Thymus (tissue), 14 donors: Measurements from ENCODE around the gene EIF2B5. TPM values are rescaled to one million over a fixed set of nuclear protein-coding genes. Genes with fewer than 3 reads are reported as not detected.

Experiments
- DNase-seq, 9 donors: peaks; one replicate each; pipeline ENCODE4 v3.0.0-alpha.2; 2013; ENCODE audit warnings: low spot score in 9 of 9, low read depth in 6 of 9, missing footprints in 1 of 9
- H3K27ac ChIP-seq, 2 donors: one replicate each; pipeline ENCODE4 v1.5.1; 2013; ENCODE audit warnings: control low read depth in 1 of 2, low read depth in 1 of 2, low read length in 1 of 2, mild to moderate bottlenecking in 1 of 2, moderate library complexity in 1 of 2
- H3K27me3 ChIP-seq, 2 donors: one replicate each; pipeline ENCODE4 v1.5.1; 2013; ENCODE audit warnings: low read length in 1 of 2; ENCODE audit not compliant: control insufficient read depth in 2 of 2, insufficient read depth in 1 of 2
- H3K36me3 ChIP-seq, 2 donors: one replicate each; pipeline ENCODE4 v1.5.1; 2013; ENCODE audit warnings: low read length in 1 of 2, mild to moderate bottlenecking in 1 of 2, moderate library complexity in 1 of 2; ENCODE audit not compliant: control insufficient read depth in 2 of 2, insufficient read depth in 2 of 2
- H3K4me1 ChIP-seq, 2 donors: one replicate each; pipeline ENCODE4 v1.5.1; 2013; ENCODE audit warnings: low read length in 2 of 2; ENCODE audit not compliant: control insufficient read depth in 2 of 2, insufficient read depth in 2 of 2
- H3K4me3 ChIP-seq, 2 donors: one replicate each; pipeline ENCODE4 v1.5.1; 2013; ENCODE audit warnings: low read length in 2 of 2, control low read depth in 1 of 2, mild to moderate bottlenecking in 1 of 2
- H3K9me3 ChIP-seq, 2 donors: one replicate each; pipeline ENCODE4 v1.5.1; 2013; ENCODE audit warnings: low read length in 1 of 2, mild to moderate bottlenecking in 1 of 2; ENCODE audit not compliant: control insufficient read depth in 2 of 2, insufficient read depth in 1 of 2
- WGBS: extraction: QIAGEN DNeasy Blood & Tissue Kit; methylation state at CpG from one replicate; pipeline ENCODE4 v1.1.7; 2013; 5-methylcytosine and 5-hydroxymethylcytosine counted together
- long read RNA-seq, 10 donors: transcript quantifications; one replicate each; lab custom pipeline, GENCODE V29; 2026
- polyA plus RNA-seq: library from polyadenylated mRNA; stranded (reverse); fragments of 200-250 nt; gene quantifications from one replicate; pipeline ENCODE4 v1.2.3, GENCODE V29; 2013
- total RNA-seq: library from RNA; stranded (reverse); fragments of 120-200 nt; gene quantifications from one replicate; pipeline ENCODE4 v1.2.4, GENCODE V29; 2013
- donor health status: healthy.

The EIF2B5 gene
- total RNA-seq = 32.2 TPM
- 47.3 TPM for polyA plus RNA-seq
- long read RNA-seq, donor 1 = 0 reads
- long read RNA-seq, donor 2 = 0 reads
- long read RNA-seq, donor 3, transcript EIF2B5-202 (2 exons, 585 nt) = minor isoform, 5 of 13 reads
- long read RNA-seq, donor 3, transcript EIF2B5-201 (16 exons, 2,656 nt) = major isoform, 7 of 13 reads
- long read RNA-seq, donor 3, partial matches to known transcripts = 0 of 13 reads
- long read RNA-seq, donor 3, other reads (novel, unspliced or antisense) = 0 of 13 reads
- long read RNA-seq, donor 4, partial matches to known transcripts = 0 of 3 reads
- long read RNA-seq, donor 4, other reads (novel, unspliced or antisense) = 0 of 3 reads
- long read RNA-seq, donor 5, transcript EIF2B5-201 (16 exons, 2,656 nt) = major isoform, 6 of 13 reads
- long read RNA-seq, donor 5, partial matches to known transcripts = 0 of 13 reads
- long read RNA-seq, donor 5, other reads (novel, unspliced or antisense) = 0 of 13 reads
- long read RNA-seq, donor 6, transcript EIF2B5-201 (16 exons, 2,656 nt) = major isoform, 5 of 9 reads
- long read RNA-seq, donor 6, partial matches to known transcripts = 0 of 9 reads
- long read RNA-seq, donor 6, other reads (novel, unspliced or antisense) = 0 of 9 reads
- long read RNA-seq, donor 7, transcript EIF2B5-201 (16 exons, 2,656 nt) = major isoform, 10 of 25 reads
- long read RNA-seq, donor 7, partial matches to known transcripts = 11 of 25 reads
- long read RNA-seq, donor 7, other reads (novel, unspliced or antisense) = 0 of 25 reads
- long read RNA-seq, donor 8, partial matches to known transcripts = 0 of 2 reads
- long read RNA-seq, donor 8, other reads (novel, unspliced or antisense) = 0 of 2 reads
- long read RNA-seq, donor 9, transcript EIF2B5-201 (16 exons, 2,656 nt) = major isoform, 8 of 8 reads
- long read RNA-seq, donor 9, partial matches to known transcripts = 0 of 8 reads
- long read RNA-seq, donor 9, other reads (novel, unspliced or antisense) = 0 of 8 reads
- long read RNA-seq, donor 10, transcript EIF2B5-201 (16 exons, 2,656 nt) = major isoform, 7 of 9 reads
- long read RNA-seq, donor 10, partial matches to known transcripts = 0 of 9 reads
- long read RNA-seq, donor 10, other reads (novel, unspliced or antisense) = 0 of 9 reads

- no peaks in the 10 kb centered on the region for H3K9me3 ChIP-seq
- peaks cover 16 to 21% of the 10 kb centered on the region in 2 donors for H3K4me1 ChIP-seq
- under 1% methylated on average over 56 of the region's 56 CpGs for WGBS
- no peaks in the 10 kb centered on the region for H3K27me3 ChIP-seq
- H3K27ac ChIP-seq = peak within 1 kb of the TSS; percentile 88 to 96
- peaks cover 3 to 14% of the 10 kb centered on the region in 2 donors for H3K36me3 ChIP-seq
- DNase-seq = peak; percentile 74 to 95 (median 87)
- H3K4me3 ChIP-seq = peak within 1 kb of the TSS; percentile 89 to 99
These were observed at the start of gene EIF2B5 for GRCh38 chr3:184135149-184135910. Gene EIF2B5 (plus strand): TSS chr3:184135358. CDS start chr3:184135386, 28 bp downstream.

- Histone ChIP-seq H3K27me3 (no peaks in the 10 kb centered on the region), H3K4me3 (no peak overlapping the region), H3K9me3 (no peaks in the 10 kb centered on the region), H3K4me1 (no peaks in the 10 kb centered on the region), H3K36me3 (no peaks in the 10 kb centered on the region), H3K27ac (no peak overlapping the region)
- 52% methylated on average over 3 of the region's 3 CpGs for WGBS
- no peak for DNase-seq
These were observed 49.7 kb upstream of the EIF2B5 start for GRCh38 chr3:184085389-184085852.

GRCh38 chr3:184092199-184092598 lies 43.0 kb upstream of the EIF2B5 start:
- H3K36me3 ChIP-seq = no peaks in the 10 kb centered on the region
- no peak for DNase-seq
- 97% methylated on average over 3 of the region's 3 CpGs for WGBS
- H3K27me3 ChIP-seq = no peaks in the 10 kb centered on the region
- H3K4me3 ChIP-seq = no peak overlapping the region
- peaks cover 2 to 11% of the 10 kb centered on the region in 2 donors for H3K9me3 ChIP-seq
- H3K4me1 ChIP-seq = no peaks in the 10 kb centered on the region
- no peak overlapping the region for H3K27ac ChIP-seq

GRCh38 chr3:184096811-184097383 lies 38.3 kb upstream of the EIF2B5 start, which contains the start of gene HTR3E:
Gene HTR3E (plus strand): TSS chr3:184097064. CDS start chr3:184097530, 466 bp downstream.
- H3K27ac ChIP-seq = no peak within 1 kb of the TSS
- H3K4me1 ChIP-seq = no peaks in the 10 kb centered on the region
- no peak within 1 kb of the TSS for H3K4me3 ChIP-seq
- no peaks in the 10 kb centered on the region for H3K27me3 ChIP-seq
- WGBS = 96% methylated on average over 7 of the region's 7 CpGs
- peaks cover 2 to 8% of the 10 kb centered on the region in 2 donors for H3K9me3 ChIP-seq
- H3K36me3 ChIP-seq = no peaks in the 10 kb centered on the region
- no peak for DNase-seq

- WGBS = 94% methylated on average over 6 of the region's 6 CpGs
- DNase-seq = no peak
- Histone ChIP-seq H3K36me3 (no peaks in the 10 kb centered on the region), H3K27ac (no peak overlapping the region), H3K4me1 (no peaks in the 10 kb centered on the region), H3K4me3 (no peak overlapping the region), H3K9me3 (peaks cover 0 to 4% of the 10 kb centered on the region in 2 donors), H3K27me3 (no peaks in the 10 kb centered on the region)
These were observed 37.6 kb upstream of the EIF2B5 start for GRCh38 chr3:184097556-184097955.

- H3K27me3 ChIP-seq = no peaks in the 10 kb centered on the region
- WGBS = 77% methylated on average over 24 of the region's 24 CpGs
- no peaks in the 10 kb centered on the region for H3K9me3 ChIP-seq
- H3K36me3 ChIP-seq = no peaks in the 10 kb centered on the region
- no peak overlapping the region for H3K4me3 ChIP-seq
- H3K4me1 ChIP-seq = no peaks in the 10 kb centered on the region
- no peak overlapping the region for H3K27ac ChIP-seq
- no peak for DNase-seq
These were observed 35.1 kb upstream of the EIF2B5 start for GRCh38 chr3:184099806-184100686.

GRCh38 chr3:184110316-184110725 lies 24.8 kb upstream of the EIF2B5 start:
- Histone ChIP-seq H3K27me3 (no peaks in the 10 kb centered on the region), H3K4me1 (no peaks in the 10 kb centered on the region), H3K9me3 (no peaks in the 10 kb centered on the region), H3K27ac (no peak overlapping the region), H3K4me3 (no peak overlapping the region), H3K36me3 (no peaks in the 10 kb centered on the region)
- no peak for DNase-seq
- 84% methylated on average over 7 of the region's 7 CpGs for WGBS
